IPS-18c (cell line): ENCODE results near the gene OGFOD3.

Source experiments
- H3K4me3 ChIP-seq: 2 replicates; pipeline ENCODE4 v1.7.0; 2013; ENCODE audit warnings: low read depth, mild to moderate bottlenecking, low read length, moderate library complexity; ENCODE audit not compliant: insufficient read depth
- H3K9me3 ChIP-seq: one replicate; pipeline ENCODE4 v1.6.1; 2013; ENCODE audit warnings: mild to moderate bottlenecking, low read length, moderate library complexity; ENCODE audit not compliant: control insufficient read depth, insufficient read depth

The OGFOD3 gene

GRCh38 chr17:82399601-82400101 is 18.7 kb downstream of the OGFOD3 start:
- H3K4me3 ChIP-seq, result no peak overlapping the region
- H3K9me3 ChIP-seq, result no peaks in the 10 kb centered on the region

GRCh38 chr17:82399041-82399441 is 19.3 kb downstream of the OGFOD3 start:
- no peak overlapping the region for H3K4me3 ChIP-seq
- H3K9me3 ChIP-seq, result peaks cover 2% of the 10 kb centered on the region

- no peak overlapping the region for H3K4me3 ChIP-seq
- peaks cover 2% of the 10 kb centered on the region for H3K9me3 ChIP-seq
Measured at GRCh38 chr17:82397449-82398335, 20.7 kb downstream of the OGFOD3 start.

- H3K4me3 ChIP-seq, result no peak overlapping the region
Measured at GRCh38 chr17:82396601-82397435, 21.6 kb downstream of the OGFOD3 start.

GRCh38 chr17:82394278-82394677 is 24.1 kb downstream of the OGFOD3 start:
- Histone ChIP-seq H3K9me3 (peaks cover 2% of the 10 kb centered on the region), H3K4me3 (no peak overlapping the region)

More at GRCh38 chr17:82396601-82397435, 21.6 kb downstream of the OGFOD3 start:
- H3K9me3 ChIP-seq, result peaks cover 2% of the 10 kb centered on the region

- H3K4me3 ChIP-seq, result no peak overlapping the region
- H3K9me3 ChIP-seq, result peaks cover 2% of the 10 kb centered on the region
Measured at GRCh38 chr17:82392941-82393340, 25.4 kb downstream of the OGFOD3 start.

- H3K4me3 ChIP-seq, result no peak overlapping the region
- H3K9me3 ChIP-seq, result peaks cover 2% of the 10 kb centered on the region
Measured at GRCh38 chr17:82392209-82392920, 26.0 kb downstream of the OGFOD3 start.

- Histone ChIP-seq H3K9me3 (peaks cover 2% of the 10 kb centered on the region), H3K4me3 (no peak overlapping the region)
Measured at GRCh38 chr17:82391496-82392066, 26.8 kb downstream of the OGFOD3 start.

GRCh38 chr17:82390860-82391435 is 27.4 kb downstream of the OGFOD3 start:
- H3K4me3 ChIP-seq, result no peak overlapping the region
- H3K9me3 ChIP-seq, result peaks cover 2% of the 10 kb centered on the region

- Histone ChIP-seq H3K9me3 (peaks cover 2% of the 10 kb centered on the region), H3K4me3 (no peak overlapping the region)
Measured at GRCh38 chr17:82390015-82390859, 28.1 kb downstream of the OGFOD3 start.

GRCh38 chr17:82389379-82389778 is 29.0 kb downstream of the OGFOD3 start:
- Histone ChIP-seq H3K4me3 (no peak overlapping the region), H3K9me3 (peaks cover 2% of the 10 kb centered on the region)

- Histone ChIP-seq H3K9me3 (no peaks in the 10 kb centered on the region), H3K4me3 (no peak overlapping the region)
Measured at GRCh38 chr17:82388922-82389283, 29.5 kb downstream of the OGFOD3 start.

- H3K4me3 ChIP-seq, result no peak overlapping the region
Measured at GRCh38 chr17:82388223-82388921, 30.0 kb downstream of the OGFOD3 start.

GRCh38 chr17:82387705-82388106 is 30.7 kb downstream of the OGFOD3 start:
- H3K9me3 ChIP-seq, result no peaks in the 10 kb centered on the region
- H3K4me3 ChIP-seq, result no peak overlapping the region

More at GRCh38 chr17:82388223-82388921, 30.0 kb downstream of the OGFOD3 start:
- H3K9me3 ChIP-seq, result no peaks in the 10 kb centered on the region

GRCh38 chr17:82386881-82387704 is 31.3 kb downstream of the OGFOD3 start:
- no peak overlapping the region for H3K4me3 ChIP-seq
- no peaks in the 10 kb centered on the region for H3K9me3 ChIP-seq
